Stimulated activated CD8-positive, alpha-beta memory T cell treated with anti-CD3 and anti-CD28 coated beads, Interleukin-12 subunit alpha, Interleukin-12 subunit beta, amount 100 ng/mL, for 24 hours (primary cell): ENCODE results near the gene GBA2.

ENCODE experiments used
- DNase-seq: peaks from one replicate; pipeline ENCODE4 v3.0.0-alpha.2; 2020; ENCODE audit errors: extremely low read depth

GBA2 gene

DNA sequence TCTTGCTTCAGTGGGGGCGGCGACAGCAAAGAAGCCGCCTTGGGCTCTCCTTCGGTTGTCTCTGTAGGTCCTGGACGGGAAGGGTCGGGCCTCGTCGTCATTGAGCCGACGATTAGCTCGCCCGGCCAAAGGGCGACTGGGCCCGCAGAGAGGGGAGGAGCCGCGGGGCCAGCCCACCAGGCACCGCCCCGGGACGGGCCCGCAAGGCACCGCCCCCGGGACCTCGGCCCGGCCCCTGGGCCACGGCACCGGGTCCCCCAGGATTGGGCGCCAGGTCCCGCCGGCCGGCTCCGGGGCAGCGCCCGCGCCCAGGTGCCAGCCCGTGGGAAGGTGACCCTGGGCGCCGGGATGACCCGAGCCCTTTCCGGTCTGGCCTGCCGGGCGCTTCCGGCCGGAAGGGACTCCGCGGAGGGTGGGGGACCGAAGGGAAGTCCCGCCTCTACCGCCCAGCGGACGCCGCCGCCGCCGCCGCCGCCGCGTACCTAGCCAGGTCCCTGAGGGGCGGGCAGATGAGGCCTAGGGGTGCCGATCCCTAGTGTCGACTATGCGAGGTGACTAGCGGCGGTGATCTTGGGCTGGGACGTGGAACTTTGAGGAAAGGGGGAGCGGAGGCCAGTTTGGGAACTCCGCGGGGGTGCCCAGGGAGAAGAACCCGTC, at the start of gene GBA2, which contains the start of gene RGP1:
GBA2 (minus strand) TSS at position 371 of the 657 bp plus-strand sequence. CDS start 524 bp downstream, outside the sequence.
RGP1 (plus strand) TSS at position 430 of the 657 bp plus-strand sequence. CDS start 469 bp downstream, outside the sequence.
- peak; percentile 46 for DNase-seq

DNA sequence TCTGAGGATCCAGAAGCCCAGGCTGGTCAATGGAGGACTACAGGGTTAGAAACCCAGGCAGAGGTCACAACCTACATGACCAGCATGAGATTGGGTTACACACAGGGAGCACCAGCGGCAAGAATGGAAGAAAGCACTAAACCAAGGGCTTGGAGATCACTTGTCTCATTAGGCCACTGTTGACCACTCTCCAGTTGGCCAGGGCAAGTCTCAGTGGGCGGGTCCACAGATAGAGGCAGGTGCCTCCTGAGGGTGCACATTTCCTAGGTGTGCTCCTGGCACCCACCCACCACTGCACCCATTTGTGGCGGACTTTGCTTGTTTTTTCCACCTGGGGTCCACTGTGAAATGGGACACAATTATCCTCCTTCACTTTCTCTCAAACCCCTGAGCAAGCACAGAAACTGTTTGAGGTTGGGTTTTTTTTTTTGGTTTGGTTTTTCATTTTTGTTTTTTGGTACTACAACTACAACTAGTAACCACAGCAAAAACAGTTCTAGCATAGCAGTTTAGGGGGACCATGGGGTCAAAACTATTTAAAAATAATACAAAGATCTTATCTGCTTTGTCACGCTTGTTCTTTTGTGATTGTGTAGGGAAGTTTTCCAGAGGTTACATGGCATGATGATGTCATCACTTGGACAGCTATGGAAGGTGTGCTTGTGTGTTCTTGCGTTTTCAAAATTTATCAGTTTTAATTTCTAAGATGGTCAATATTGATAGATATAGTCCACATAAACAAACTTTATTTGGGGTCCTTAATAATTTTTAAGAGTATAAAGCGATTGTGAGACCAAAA, 48.5 kb upstream of the GBA2 start:
- no peak for DNase-seq

DNA sequence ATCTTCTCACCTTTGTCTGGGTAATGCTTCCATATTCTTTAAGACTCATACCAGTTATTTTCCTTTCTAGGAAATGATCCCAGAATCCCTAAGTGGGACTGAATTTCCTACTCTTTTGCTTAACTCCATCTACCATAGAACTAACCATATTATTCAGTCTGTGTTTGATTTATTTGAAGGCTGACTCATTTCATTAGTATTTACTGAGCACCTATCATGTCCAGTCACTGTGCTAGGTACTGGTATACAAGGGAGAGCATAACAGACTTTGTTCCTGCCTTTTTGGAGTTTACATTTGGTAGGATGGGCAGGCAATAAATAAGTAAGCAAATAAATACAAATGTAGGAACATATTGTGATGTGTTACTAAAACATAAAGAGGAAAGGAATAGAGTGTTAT, 46.7 kb upstream of the GBA2 start:
- no peak for DNase-seq

DNA sequence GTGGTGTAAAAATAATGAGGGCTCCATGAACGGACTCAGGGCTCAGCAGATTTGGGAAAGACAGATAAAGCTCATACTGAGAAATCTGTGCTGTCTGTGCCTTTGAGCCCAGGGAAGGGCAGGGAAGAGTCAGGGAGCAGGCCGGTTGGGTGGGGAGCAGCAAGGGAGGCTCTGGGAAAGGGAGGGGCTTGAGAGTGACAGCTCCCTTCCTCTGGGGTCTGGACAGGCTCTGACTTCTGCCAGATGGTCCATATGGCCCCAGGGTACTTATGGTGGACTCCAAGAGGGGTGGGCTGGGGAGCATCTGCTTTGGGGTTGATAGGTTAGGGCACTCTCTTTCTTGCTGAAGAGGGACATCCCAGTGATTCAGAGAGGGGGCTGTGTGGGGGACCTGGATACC, 44.4 kb upstream of the GBA2 start:
- no peak for DNase-seq

DNA sequence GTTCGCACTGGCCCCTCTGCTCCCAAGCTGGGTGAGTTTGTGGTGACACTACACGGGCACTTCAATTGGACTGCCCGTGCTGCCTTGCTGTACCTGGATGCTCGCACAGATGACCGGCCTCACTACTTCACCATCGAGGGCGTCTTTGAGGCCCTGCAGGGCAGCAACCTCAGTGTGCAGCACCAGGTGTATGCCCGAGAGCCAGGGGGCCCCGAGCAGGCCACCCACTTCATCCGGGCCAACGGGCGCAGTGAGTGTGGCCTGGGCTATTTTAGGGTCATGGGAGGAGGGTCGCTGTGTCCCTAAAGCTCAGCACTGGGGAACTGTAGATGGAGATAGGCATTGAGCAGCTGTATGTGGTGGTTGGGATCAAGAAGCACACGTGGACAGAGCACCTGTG, 43.8 kb upstream of the GBA2 start:
- DNase-seq, result no peak

DNA sequence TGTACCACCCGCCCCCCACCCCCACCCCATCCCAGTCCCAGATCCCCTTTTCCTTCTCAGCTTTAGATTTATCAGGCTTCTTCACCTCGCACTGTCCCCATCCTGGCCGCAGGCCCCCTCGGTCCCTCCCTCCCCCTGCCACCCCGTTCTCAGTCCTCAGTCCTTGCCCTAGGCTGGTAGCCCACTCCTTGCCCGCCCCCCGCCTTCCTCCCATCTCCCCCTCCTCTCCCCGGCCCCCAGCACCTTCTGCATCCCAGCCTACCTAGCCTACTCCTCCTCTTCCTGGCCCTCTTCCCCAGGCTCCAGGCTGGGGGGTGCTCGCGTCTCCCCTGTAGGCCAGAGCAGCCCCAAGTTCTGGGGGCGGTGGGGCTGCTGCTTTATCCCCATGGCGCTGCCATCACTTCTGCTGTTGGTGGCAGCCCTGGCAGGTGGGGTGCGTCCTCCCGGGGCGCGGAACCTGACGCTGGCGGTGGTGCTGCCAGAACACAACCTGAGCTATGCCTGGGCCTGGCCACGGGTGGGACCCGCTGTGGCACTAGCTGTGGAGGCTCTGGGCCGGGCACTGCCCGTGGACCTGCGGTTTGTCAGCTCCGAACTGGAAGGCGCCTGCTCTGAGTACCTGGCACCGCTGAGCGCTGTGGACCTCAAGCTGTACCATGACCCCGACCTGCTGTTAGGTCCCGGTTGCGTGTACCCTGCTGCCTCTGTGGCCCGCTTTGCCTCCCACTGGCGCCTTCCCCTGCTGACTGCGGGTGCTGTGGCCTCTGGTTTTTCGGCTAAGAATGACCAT, 43.2 kb upstream of the GBA2 start:
- DNase-seq, result no peak

DNA sequence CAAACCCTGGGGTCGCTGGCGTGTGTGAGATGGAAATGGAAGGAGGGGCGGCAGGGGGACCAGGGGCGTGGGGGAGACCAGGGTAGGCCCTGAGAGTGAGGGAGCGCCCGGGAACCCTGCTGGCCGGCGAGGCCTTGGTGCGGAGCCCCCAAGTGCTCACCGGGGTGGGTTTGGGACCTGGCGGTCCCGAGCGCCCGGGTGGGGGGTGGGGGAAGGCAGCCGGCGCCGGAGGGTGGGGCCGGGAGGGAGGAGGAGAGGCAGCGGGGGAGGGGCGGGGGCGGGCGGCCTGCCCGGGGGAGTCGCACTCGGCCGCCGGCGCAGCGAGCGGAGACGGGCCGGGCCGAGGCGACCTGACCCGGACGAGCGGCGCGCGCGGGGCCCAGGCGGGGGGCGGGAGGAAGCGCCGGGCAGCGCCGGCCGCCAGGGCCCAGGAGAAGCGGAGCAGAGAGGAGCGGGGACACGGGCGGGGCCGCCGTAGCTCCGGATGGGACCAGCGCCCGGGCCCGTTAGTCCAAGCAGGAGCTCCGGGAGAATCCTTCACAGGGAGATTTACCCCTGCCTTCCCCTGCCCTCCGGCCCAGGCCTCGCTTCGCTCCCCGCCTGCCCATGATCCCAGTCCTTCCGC, 42.4 kb upstream of the GBA2 start, which contains the start of gene NPR2:
NPR2 (plus strand) TSS at position 295 of the 625 bp plus-strand sequence. CDS start 818 bp downstream, outside the sequence.
- no peak for DNase-seq

DNA sequence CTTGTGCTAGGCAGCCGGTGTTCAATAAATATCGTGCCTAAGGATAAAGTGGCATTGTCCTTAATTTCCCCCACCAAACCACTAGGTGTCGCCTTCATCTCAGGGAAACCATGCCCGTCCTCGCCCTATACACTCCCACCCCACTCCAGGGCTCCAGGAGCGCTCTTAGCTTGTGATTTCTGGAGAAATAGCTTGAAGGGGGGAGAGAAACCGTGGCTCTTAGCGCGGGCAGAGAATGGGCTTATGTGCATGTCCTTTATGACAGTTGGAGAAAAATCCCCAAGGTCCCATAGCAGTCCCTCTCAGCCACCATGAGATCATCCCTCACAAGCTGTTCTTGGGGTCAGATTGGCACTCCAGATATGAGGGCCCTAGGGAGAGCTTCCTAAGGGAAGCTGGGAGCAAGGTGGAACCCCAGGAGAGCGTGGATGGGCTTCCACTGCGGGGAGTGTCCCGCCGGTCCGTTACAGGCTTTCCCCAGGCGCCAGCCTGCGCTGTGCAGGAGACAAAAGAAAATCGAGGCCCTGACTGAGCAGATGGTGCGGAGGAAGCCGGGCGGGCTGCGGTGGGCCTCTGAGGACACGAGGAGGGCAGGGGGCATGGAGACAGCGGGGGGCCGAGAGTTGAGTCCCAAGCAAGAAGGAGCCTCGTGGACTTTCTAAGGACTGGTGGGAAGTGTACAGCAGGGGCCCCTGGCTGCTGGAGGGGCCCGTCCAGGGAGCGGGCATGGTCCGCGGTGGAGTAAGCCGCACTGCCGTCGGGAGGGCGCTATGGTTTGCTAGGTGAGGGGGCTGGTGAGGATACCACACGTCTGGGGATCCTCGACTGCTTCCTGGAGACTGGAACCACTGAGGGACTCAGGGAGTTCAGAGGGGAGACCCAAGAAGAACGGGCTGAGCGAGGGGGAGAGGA, 41.6 kb upstream of the GBA2 start:
- peak; percentile 21 for DNase-seq

DNA sequence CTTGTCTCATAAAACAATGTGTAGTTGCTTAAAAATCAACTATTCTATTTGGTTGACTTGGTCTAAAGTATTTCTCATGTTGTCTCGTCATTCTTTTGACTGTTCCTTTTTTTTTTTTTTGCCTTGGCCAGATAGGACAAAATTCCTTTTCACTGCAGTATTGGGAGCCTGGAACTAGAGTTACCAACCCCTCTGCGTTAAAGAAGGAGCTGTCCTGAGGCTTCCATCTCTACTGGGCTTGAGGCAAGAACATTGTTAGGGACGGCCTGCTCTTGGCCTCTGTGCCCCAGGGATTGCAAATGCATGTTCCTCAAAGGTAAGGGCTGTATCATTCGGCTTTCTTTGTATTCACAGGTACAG, 41.0 kb upstream of the GBA2 start:
- no peak for DNase-seq

DNA sequence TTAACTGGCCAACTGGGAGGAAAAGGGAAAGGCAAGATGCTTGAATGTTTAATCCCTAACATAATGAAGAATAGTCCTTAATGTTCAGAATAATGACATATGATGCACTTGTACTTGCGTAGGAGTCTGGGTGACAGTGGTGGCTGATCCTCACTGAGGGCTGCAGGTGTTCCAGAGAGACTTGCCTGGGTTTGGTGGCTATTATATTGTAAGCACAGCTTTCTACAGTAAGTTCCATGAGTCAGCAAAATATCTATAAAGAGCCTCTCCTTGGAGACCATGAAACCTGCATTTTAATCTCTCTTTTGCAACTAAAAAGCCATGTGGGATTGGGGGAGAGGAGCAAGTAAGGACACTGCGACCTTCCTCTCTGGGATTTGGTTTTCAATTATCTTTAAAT, 40.5 kb upstream of the GBA2 start:
- no peak for DNase-seq

DNA sequence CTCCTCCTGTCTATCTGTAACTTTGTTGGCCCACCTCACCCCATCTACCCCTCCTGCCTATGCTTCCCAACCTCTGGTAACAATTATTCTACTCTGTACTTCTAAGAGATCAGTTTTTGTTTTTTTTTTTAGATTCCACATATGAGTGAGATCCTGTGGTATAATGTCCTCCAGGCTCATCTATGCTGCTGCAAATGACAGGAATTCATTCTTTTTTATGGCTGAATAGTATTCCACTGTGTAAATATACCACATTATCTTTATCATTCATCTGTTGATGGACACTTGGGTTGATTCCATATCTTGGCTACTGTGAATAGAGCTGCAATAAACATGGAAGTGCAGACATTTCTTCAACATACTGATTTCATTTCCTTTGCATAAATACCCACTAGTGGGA, 34.4 kb upstream of the GBA2 start:
- DNase-seq, result no peak

DNA sequence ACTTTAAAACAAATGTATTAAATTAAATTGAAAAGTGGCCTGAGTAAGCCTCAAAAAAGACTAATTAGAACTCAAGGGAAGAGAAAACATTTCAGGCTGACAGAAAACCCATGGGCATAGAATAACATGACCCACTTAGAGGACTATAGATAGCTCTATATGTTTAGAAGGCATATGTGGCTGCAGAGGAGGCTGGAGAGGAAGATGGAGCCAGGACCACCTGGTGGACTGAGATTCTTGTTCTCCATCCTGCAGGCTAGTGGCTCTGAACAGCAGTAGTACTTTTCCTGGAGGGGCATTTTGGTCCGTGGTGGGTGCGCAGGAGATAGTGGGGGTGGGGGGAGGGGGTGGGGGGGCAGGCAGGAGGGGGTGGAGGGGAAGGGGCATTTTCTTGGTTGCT, 32.0 kb upstream of the GBA2 start:
- DNase-seq, result no peak

DNA sequence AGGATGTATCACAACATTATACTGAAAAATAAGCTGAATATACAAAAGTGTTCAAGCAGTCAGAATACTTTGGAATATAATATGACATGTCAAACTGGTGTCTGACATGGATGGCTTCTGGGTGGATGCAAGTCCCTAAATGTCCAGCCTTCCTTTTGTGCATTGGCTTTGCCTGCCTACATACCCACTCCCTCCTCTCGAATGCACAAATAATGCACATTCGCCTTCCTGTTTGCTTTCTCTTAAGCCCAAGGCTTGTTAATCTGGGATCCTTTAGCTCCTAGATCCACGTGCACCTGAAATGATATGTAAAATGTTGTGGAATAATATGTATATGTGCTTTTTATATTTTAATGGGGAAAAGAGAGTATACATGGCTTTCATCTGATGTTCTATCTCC, 29.5 kb upstream of the GBA2 start:
- no peak for DNase-seq

DNA sequence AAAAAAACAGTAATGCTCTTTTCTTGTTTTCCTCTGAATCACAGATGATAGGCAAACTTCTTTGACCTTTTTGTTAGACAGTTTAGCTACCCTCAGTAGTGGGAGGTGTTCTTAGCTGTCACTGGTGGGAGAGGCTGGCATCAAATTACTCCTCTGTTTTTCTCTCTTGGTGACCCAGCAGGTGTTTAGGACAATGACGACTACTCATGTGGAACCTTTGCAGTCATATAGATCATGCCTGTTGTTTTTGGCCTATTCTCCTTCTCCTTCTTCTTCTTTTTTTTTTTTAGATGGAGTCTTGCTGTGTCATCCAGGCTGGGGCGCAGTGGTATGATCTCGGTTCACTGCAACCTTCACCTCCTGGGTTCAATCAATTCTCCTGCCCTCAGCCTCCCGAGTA, 27.0 kb upstream of the GBA2 start:
- no peak for DNase-seq

DNA sequence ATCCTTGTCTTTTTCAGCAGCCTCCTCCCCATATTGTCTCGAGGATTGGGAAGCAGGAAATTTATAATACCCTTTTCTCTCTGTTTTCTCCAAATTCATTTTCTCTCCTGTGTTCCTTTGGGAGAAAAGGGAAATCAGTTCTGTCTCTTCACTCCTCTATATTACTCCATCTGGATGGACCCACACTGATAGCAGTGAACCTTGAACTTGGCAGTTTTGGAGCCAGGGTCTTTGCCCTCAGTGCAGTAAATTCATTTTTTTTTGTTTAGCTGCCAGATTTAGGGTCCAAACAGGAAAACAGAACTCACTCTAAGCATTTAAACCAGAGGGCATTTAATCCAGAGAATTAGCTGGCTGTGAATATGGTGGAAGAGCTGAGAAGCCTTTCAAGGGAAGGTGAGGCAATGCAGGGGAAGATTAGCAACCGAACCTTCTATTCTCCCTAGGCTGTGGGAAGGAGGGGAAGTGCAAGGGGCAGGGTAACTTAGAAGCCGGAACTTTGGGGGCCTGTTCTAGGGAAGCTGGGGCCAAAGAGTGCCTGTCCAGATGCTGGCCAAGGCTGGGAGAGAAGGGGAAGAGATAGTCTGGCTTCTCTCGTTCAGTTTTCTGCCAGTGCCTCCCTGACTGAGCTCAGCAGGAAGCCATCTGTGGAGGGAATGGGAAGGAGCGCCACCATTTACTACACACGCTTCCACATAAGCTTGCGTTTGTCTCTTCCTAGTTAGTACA, 26.0 kb upstream of the GBA2 start:
- DNase-seq, result no peak

DNA sequence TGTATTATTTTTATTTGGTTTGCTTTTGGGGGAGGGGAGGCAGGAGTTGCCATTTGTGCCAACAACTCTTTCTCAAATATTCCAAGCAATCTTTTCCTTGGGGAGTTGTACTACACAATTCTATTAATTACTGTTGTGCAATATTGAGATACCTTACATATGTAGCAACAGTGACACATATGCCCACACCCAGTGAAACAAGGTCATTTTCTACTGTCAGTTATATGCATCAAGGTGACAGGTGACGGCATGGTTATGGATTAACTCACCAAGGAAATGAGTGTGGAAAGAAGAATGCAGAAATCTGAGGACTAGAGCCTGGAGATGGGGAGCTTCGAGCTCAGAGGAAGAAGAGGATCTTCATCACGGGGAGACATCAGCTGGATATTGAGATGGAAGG, 22.9 kb upstream of the GBA2 start:
- DNase-seq, result no peak

DNA sequence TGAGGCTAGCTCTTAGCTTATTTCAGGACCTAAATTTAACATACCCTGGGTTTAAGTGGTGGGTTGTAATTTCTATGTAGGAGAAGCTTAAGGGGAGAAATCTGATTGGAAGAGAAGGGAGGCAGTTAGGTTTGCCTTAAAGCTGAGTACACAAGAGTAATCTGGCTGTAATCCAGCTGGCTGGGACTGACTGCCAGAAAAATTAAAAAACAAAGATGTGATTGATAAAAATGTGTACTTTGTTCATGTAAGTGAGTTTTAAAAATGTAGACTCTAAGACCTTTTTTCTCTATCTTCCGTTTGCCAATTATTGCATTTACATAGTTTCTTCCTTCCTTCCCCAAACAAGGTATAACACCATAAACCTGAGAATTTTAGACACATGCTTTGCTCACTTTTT, 22.5 kb upstream of the GBA2 start:
- no peak for DNase-seq

DNA sequence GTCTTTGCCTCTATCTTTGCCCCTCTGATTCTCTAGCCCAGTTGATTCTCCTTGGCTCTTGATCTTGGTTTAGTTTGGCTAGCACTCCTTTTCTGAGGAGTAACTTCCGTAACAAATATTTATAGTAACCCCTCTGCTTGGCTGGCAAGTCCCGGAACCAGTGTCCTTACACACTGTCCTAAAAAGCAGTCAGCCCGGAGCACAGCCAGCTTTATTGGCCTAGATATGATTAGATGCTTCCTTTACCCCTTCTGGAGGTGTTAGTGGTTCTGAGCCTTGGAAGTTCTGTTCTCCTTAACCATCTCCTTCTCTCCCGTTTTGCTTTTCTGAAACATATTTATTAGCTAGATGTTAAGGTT, 22.0 kb upstream of the GBA2 start:
- DNase-seq, result no peak

DNA sequence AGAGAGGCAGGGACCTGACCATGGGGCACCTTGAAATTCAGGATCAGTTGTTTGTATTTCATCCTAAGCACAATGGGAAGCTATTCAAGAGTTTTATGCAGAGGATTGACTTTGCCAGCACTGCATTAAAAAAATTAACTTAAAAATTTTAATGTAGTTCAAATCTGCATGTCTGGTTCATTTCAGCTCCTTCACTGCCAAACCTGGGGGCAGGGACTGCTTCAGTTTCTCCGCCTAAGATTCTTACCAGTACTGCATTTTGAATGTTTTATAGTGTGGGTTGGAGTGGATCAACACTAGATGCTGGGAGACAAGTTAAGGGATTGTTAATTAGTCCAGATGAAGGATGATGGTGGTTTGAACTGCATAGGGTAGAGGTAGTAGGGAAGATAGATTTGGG, 20.7 kb upstream of the GBA2 start:
- DNase-seq, result no peak

DNA sequence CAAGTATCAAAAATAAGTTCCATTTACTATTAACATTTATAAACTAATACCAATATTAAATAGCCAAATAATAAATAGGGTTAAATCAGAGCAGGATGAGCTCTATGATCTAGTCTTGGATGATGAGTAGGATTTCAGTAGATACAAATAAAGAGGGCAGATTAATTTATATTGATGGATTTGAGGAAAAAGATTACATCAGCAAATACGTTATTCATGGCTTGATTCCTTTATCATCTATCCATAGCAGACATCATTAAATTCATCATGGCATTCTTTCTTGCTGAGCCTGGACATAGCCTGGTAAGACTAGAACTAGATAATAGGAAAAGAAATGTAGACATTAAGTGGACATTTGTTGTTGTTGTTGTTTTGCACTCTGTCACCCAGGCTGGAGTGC, 18.4 kb upstream of the GBA2 start:
- no peak for DNase-seq
